ENCODE measurements around the gene GUCA2B. TPM values are rescaled to one million over a fixed set of nuclear protein-coding genes. Genes with fewer than 3 reads are reported as not detected.
A peak's percentile ranks its signal among the peaks of the same experiment; 100 is the strongest.

Gene GUCA2B
- total RNA-seq, 1 experiment from 2014 or later = 0.75 TPM

GRCh38 chr1:42173155-42173933 lies 20.1 kb downstream of the GUCA2B start:
- H3K36me3 Mint-ChIP-seq (ENCODE audit: insufficient read depth, unreplicated experiment) = peaks cover 48% of the 10 kb centered on the region
- Histone ChIP-seq H3K9me3 (no peaks in the 10 kb centered on the region), H3K36me3 (ENCODE audit: control insufficient read depth, insufficient read depth, low read length) (peaks cover 1% of the 10 kb centered on the region), H3K27me3 (replicated peaks; ENCODE audit: control insufficient read depth, insufficient read depth, low read length) (no peaks in the 10 kb centered on the region), H3K4me3 (ENCODE audit: low read depth, low read length) (no peak overlapping the region), H3K4me1 (peaks cover 7% of the 10 kb centered on the region)
- ChIA-PET CTCF (interaction anchor here (0.6 to 2.0 kb wide), 9 partner anchors 8 to 552 kb away, joined by 3 to 13 read pairs (median 3); partner anchors contain the start of genes GUCA2A and PPIH), POLR2A (no interaction called here)
- H3K9me3 Mint-ChIP-seq (ENCODE audit: unreplicated experiment) = no peaks in the 10 kb centered on the region
- H3K27me3 Mint-ChIP-seq (ENCODE audit: insufficient read depth, unreplicated experiment) = no peaks in the 10 kb centered on the region
- H3K27ac Mint-ChIP-seq (ENCODE audit: unreplicated experiment) = no peak overlapping the region
- no peak overlapping the region for H3K4me3 Mint-ChIP-seq (ENCODE audit: unreplicated experiment)
- DNase-seq = peak in 1 of 2 experiments; percentile 69
- TF ChIP-seq CTCF (IDR thresholded peaks at IDR 0.05; ENCODE audit: insufficient read depth in 1 of 2, low read depth in 1 of 2, low read length in 1 of 2, severe bottlenecking in 1 of 2, unreplicated experiment in 1 of 2) = peak; percentile 84 to 88
- intact Hi-C loops (cut with micrococcal nuclease; ENCODE audit: unreplicated experiment) = loop anchor here (1.0 to 10.0 kb wide), 3 partner anchors 26 to 291 kb away; partner anchors contain the start of gene CCDC30
- BruUV-seq (replicated peaks) = no TSS peak
- peaks cover 9% of the 10 kb centered on the region for H3K4me1 Mint-ChIP-seq (ENCODE audit: low read depth, unreplicated experiment)

- Histone ChIP-seq H3K4me1 (peaks cover 10% of the 10 kb centered on the region; the same call in 1 of the 2 replicates), H3K27me3 (replicated peaks; ENCODE audit: control insufficient read depth, insufficient read depth, low read length) (no peaks in the 10 kb centered on the region), H3K36me3 (ENCODE audit: control insufficient read depth, insufficient read depth, low read length) (peaks cover 1% of the 10 kb centered on the region), H3K9me3 (no peaks in the 10 kb centered on the region), H3K4me3 (ENCODE audit: low read depth, low read length) (no peak overlapping the region)
- POLR2A ChIA-PET = no interaction called here
- intact Hi-C loops (cut with micrococcal nuclease; ENCODE audit: unreplicated experiment) = loop anchor here (1.0 to 10.0 kb wide), 3 partner anchors 27 to 291 kb away; partner anchors contain the start of gene CCDC30
- H3K9me3 Mint-ChIP-seq (ENCODE audit: unreplicated experiment) = no peaks in the 10 kb centered on the region
- H3K36me3 Mint-ChIP-seq (ENCODE audit: insufficient read depth, unreplicated experiment) = peaks cover 45% of the 10 kb centered on the region
- TF ChIP-seq CTCF (IDR thresholded peaks at IDR 0.05; ENCODE audit: insufficient read depth in 1 of 2, low read depth in 1 of 2, low read length in 1 of 2, severe bottlenecking in 1 of 2, unreplicated experiment in 1 of 2) = no peak
- H3K4me1 Mint-ChIP-seq (ENCODE audit: low read depth, unreplicated experiment) = peaks cover 5% of the 10 kb centered on the region
- BruUV-seq (replicated peaks) = no TSS peak
- H3K4me3 Mint-ChIP-seq (ENCODE audit: unreplicated experiment) = no peak overlapping the region
- no peak overlapping the region for H3K27ac Mint-ChIP-seq (ENCODE audit: unreplicated experiment)
- CTCF ChIA-PET = interaction anchor here (0.6 to 2.0 kb wide), 9 partner anchors 9 to 552 kb away, joined by 3 to 13 read pairs (median 3); partner anchors contain the start of genes GUCA2A and PPIH
- no peaks in the 10 kb centered on the region for H3K27me3 Mint-ChIP-seq (ENCODE audit: insufficient read depth, unreplicated experiment)
- no peak for DNase-seq
Measured at GRCh38 chr1:42173961-42174735, 20.9 kb downstream of the GUCA2B start.

All from Caco-2 (cell line).